Keratinocyte (primary cell): ENCODE measurements around the gene ACP7. TPM values are rescaled to one million over a fixed set of nuclear protein-coding genes. Genes with fewer than 3 reads are reported as not detected.

ENCODE experiments used
- DNase-seq: peaks from one replicate; pipeline ENCODE4 v3.0.0-alpha.2; 2011; ENCODE audit warnings: low read depth, missing footprints, low spot score
- FAIRE-seq: peaks from 2 replicates; lab custom pipeline; 2011; peaks lifted over from hg19 to GRCh38; lab: Jason Lieb, UNC
- H2AFZ ChIP-seq: 2 replicates; pipeline ENCODE4 v1.6.0; 2012; ENCODE audit warnings: low read length, control low read depth, inconsistent platforms; ENCODE audit not compliant: control insufficient read depth
- H3K27ac ChIP-seq: 2 replicates; pipeline ENCODE4 v1.5.1; 2011; ENCODE audit warnings: low read length; ENCODE audit not compliant: control insufficient read depth, insufficient read depth
- H3K27me3 ChIP-seq: 3 replicates; pipeline ENCODE4 v1.6.0; 2011; ENCODE audit warnings: low read length; ENCODE audit not compliant: control insufficient read depth, insufficient read depth; ENCODE audit errors: extremely low read depth
- H3K36me3 ChIP-seq, 2 experiments: 2 replicates in 1 of 2; 3 replicates in 1 of 2; pipeline ENCODE4 v1.5.1; 2011; ENCODE audit warnings: low read length in 2 of 2, mild to moderate bottlenecking in 1 of 2; ENCODE audit not compliant: control insufficient read depth in 2 of 2, insufficient read depth in 2 of 2; ENCODE audit errors: extremely low read depth in 1 of 2
- H3K4me1 ChIP-seq: 3 replicates; pipeline ENCODE4 v1.5.1; 2011; ENCODE audit warnings: low read length; ENCODE audit not compliant: control insufficient read depth, insufficient read depth; ENCODE audit errors: extremely low read depth
- H3K4me2 ChIP-seq: 3 replicates; pipeline ENCODE4 v1.6.0; 2011; ENCODE audit warnings: low read depth, low read length; ENCODE audit not compliant: control insufficient read depth, insufficient read depth; ENCODE audit errors: extremely low read depth
- H3K4me3 ChIP-seq, 3 experiments: fragments of 200-600 bp in 1 of 3; sonication (generic) in 1 of 3; 2 replicates in 2 of 3; 3 replicates in 1 of 3; pipeline ENCODE4 v1.5.1; 2011 to 2016; ENCODE audit warnings: low read length in 3 of 3, mild to moderate bottlenecking in 3 of 3, control low read depth in 2 of 3, inconsistent platforms in 1 of 3, low read depth in 1 of 3, mixed read lengths in 1 of 3, mixed run types in 1 of 3, moderate library complexity in 1 of 3; ENCODE audit not compliant: control insufficient read depth in 2 of 3, insufficient read depth in 2 of 3; ENCODE audit errors: extremely low read depth in 1 of 3
- H3K79me2 ChIP-seq: 2 replicates; pipeline ENCODE4 v1.6.0; 2012; ENCODE audit warnings: low read length; ENCODE audit not compliant: control insufficient read depth, insufficient read depth
- H3K9ac ChIP-seq: 3 replicates; pipeline ENCODE4 v1.6.0; 2011; ENCODE audit warnings: low read length; ENCODE audit not compliant: control insufficient read depth, insufficient read depth; ENCODE audit errors: extremely low read depth
- H3K9me1 ChIP-seq: 3 replicates; pipeline ENCODE4 v1.6.0; 2011; ENCODE audit warnings: low read length; ENCODE audit not compliant: control insufficient read depth, insufficient read depth; ENCODE audit errors: extremely low read depth
- H3K9me3 ChIP-seq: 2 replicates; pipeline ENCODE4 v1.5.1; 2012; ENCODE audit warnings: low read depth, low read length; ENCODE audit not compliant: control insufficient read depth
- H4K20me1 ChIP-seq: 3 replicates; pipeline ENCODE4 v1.6.0; 2011; ENCODE audit warnings: low read length; ENCODE audit not compliant: control insufficient read depth, insufficient read depth; ENCODE audit errors: extremely low read depth
- EZH2 ChIP-seq: IDR thresholded peaks from one replicate; pipeline ENCODE4 v1.6.1; 2012; ENCODE audit warnings: inconsistent platforms, mild to moderate bottlenecking, low read length, moderate library complexity
- dilution Hi-C: fragments of 300-500 bp; cut with MboI; formaldehyde crosslinking; loops from one replicate; pipeline ENCODE4 v1.7.0; 2020; ENCODE audit warnings: low sequenced_read_pairs; ENCODE audit not compliant: extremely low pct_ligation_motif_present
- polyA plus RNA-seq, 5 experiments: library from polyadenylated mRNA; depleted of rRNA in 3 of 5; stranded (reverse) in 3 of 5; stranded (forward) in 1 of 5; unstranded in 1 of 5; fragments of >200 nt; gene quantifications; 1 replicate in 1 of 5; 2 replicates in 3 of 5; 3 replicates in 1 of 5; pipeline versions ENCODE4 v1.2.1 to v1.2.3, GENCODE V29; 2011 to 2012; ENCODE audit warnings: missing spikeins in 2 of 5, low read depth in 1 of 5, low replicate concordance in 1 of 5
- TF ChIP-seq, protein P1 (sequence below), 3 experiments: IDR thresholded peaks in 1 of 3; conservative IDR thresholded peaks in 1 of 3; optimal IDR thresholded peaks in 1 of 3; 2 replicates in 2 of 3; 3 replicates in 1 of 3; pipeline versions ENCODE3 to v1.5.1; 2011; ENCODE audit warnings: low read length in 3 of 3, mild to moderate bottlenecking in 3 of 3, moderate library complexity in 2 of 3, control low read depth in 1 of 3, inconsistent platforms in 1 of 3; ENCODE audit not compliant: insufficient read depth in 2 of 3; ENCODE audit errors: extremely low read depth in 1 of 3

ACP7 gene
- polyA plus RNA-seq, 1 donor (not counting 4 experiments of a cell fraction or from before 2014, with no cell fraction given): 0.09 TPM

DNA sequence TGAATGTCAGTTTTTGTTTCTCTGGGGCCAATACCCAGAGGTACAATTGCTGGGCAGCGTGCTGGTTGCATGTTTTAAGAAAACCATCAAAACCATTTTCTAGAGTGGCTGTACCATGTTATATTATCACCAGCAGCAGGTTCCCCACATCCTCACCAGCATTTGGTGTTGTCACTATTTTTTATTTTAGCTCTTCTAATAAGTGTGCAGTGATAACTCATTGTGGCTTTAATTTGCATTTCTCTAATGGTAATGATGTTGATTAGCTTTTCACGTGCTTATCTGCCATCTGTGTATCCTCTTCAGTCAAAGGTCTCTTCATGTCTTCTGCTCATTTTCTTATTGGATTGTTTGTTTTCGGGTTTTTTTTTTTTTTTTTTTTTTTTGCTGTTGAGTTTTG lies 63.3 kb downstream of the ACP7 start:
- FAIRE-seq (no peak), DNase-seq (no peak)
- Histone ChIP-seq H3K9ac (no peak overlapping the region), H3K4me2 (no peak overlapping the region), H3K4me1 (peaks cover 2% of the 10 kb centered on the region), H3K79me2 (peaks cover 67% of the 10 kb centered on the region), H3K4me3 (no peak overlapping the region), H3K27ac (no peak overlapping the region), H4K20me1 (peaks cover 12% of the 10 kb centered on the region), H3K27me3 (no peaks in the 10 kb centered on the region), H3K36me3 (no peaks in the 10 kb centered on the region), H2AFZ (no peak overlapping the region), H3K9me1 (peaks cover 3% of the 10 kb centered on the region), H3K9me3 (no peaks in the 10 kb centered on the region)
- no peak for TF ChIP-seq EZH2
- TF ChIP-seq, protein P1, sequence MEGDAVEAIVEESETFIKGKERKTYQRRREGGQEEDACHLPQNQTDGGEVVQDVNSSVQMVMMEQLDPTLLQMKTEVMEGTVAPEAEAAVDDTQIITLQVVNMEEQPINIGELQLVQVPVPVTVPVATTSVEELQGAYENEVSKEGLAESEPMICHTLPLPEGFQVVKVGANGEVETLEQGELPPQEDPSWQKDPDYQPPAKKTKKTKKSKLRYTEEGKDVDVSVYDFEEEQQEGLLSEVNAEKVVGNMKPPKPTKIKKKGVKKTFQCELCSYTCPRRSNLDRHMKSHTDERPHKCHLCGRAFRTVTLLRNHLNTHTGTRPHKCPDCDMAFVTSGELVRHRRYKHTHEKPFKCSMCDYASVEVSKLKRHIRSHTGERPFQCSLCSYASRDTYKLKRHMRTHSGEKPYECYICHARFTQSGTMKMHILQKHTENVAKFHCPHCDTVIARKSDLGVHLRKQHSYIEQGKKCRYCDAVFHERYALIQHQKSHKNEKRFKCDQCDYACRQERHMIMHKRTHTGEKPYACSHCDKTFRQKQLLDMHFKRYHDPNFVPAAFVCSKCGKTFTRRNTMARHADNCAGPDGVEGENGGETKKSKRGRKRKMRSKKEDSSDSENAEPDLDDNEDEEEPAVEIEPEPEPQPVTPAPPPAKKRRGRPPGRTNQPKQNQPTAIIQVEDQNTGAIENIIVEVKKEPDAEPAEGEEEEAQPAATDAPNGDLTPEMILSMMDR (optimal IDR thresholded peaks at IDR 0.05 in 1 of 3, IDR thresholded peaks at IDR 0.05 in 1 of 3, conservative IDR thresholded peaks at IDR 0.05 in 1 of 3; ENCODE audit: extremely low read depth in 1 of 3, insufficient read depth in 2 of 3, low read length in 3 of 3): no peak
- dilution Hi-C loops: no loop called here

- Histone ChIP-seq H4K20me1 (peaks cover 8% of the 10 kb centered on the region), H3K4me2 (no peak overlapping the region), H3K36me3 (no peaks in the 10 kb centered on the region), H3K27me3 (no peaks in the 10 kb centered on the region), H3K9me3 (no peaks in the 10 kb centered on the region), H3K4me3 (no peak overlapping the region), H3K79me2 (peaks cover 64% of the 10 kb centered on the region), H3K27ac (no peak overlapping the region), H3K9ac (no peak overlapping the region), H3K4me1 (peaks cover 4% of the 10 kb centered on the region), H3K9me1 (no peaks in the 10 kb centered on the region), H2AFZ (no peak overlapping the region)
- FAIRE-seq (no peak), DNase-seq (no peak)
- dilution Hi-C loops: no loop called here
- TF ChIP-seq, protein P1 (optimal IDR thresholded peaks at IDR 0.05 in 1 of 3, IDR thresholded peaks at IDR 0.05 in 1 of 3, conservative IDR thresholded peaks at IDR 0.05 in 1 of 3; ENCODE audit: extremely low read depth in 1 of 3, insufficient read depth in 2 of 3, low read length in 3 of 3): no peak
- no peak for TF ChIP-seq EZH2
Observed at GRCh38 chr19:39148939-39149529, 64.9 kb downstream of the ACP7 start.
